Naive thymus-derived CD4-positive, alpha-beta T cell (primary cell): ENCODE data around the gene NTM. TPM values are rescaled to one million over a fixed set of nuclear protein-coding genes. Genes with fewer than 3 reads are reported as not detected.

Source experiments
- ATAC-seq: fragments of 150-1000 bp; cut with Tn5 transposase; 2 replicates; pipeline ENCODE4 v1.10.0; 2021; ENCODE audit warnings: mild to moderate bottlenecking, moderate library complexity
- CTCF ChIA-PET: fragments of 350-600 bp; sonication (Branson Sonifier 250); formaldehyde crosslinking; loops from one replicate; lab custom pipeline; 2021; ENCODE audit warnings: antibody characterized with exemption; lab: Charles Lee
- POLR2A ChIA-PET: fragments of 350-600 bp; sonication (Branson Sonifier 250); formaldehyde crosslinking; loops from one replicate; lab custom pipeline; 2021; ENCODE audit warnings: antibody characterized with exemption, inconsistent platforms; lab: Charles Lee
- DNase-seq, 9 donors: peaks; one replicate each; pipeline versions ENCODE4 v3.0.0 to v3.0.0-alpha.2; 2020 to 2022; ENCODE audit warnings: mixed read lengths in 1 of 9
- H3K27ac ChIP-seq: one replicate; pipeline ENCODE4 v1.7.0; 2013; ENCODE audit warnings: mild to moderate bottlenecking, low read depth, low read length, moderate library complexity
- H3K27me3 ChIP-seq, 2 donors: one replicate each; pipeline ENCODE4 v1.7.0; 2013; ENCODE audit warnings: low read length in 2 of 2, mild to moderate bottlenecking in 2 of 2, moderate library complexity in 2 of 2; ENCODE audit not compliant: control insufficient read depth in 2 of 2, insufficient read depth in 2 of 2
- H3K36me3 ChIP-seq, 3 experiments: 1 replicate in 2 of 3; 2 replicates in 1 of 3; pipeline ENCODE4 v1.7.0; 2013; ENCODE audit warnings: low read length in 3 of 3, mild to moderate bottlenecking in 3 of 3, moderate library complexity in 1 of 3; ENCODE audit not compliant: insufficient read depth in 3 of 3, control insufficient read depth in 2 of 3
- H3K4me1 ChIP-seq, 2 donors: one replicate each; pipeline ENCODE4 v1.7.0; 2013; ENCODE audit warnings: low read length in 2 of 2, mild to moderate bottlenecking in 2 of 2, moderate library complexity in 1 of 2; ENCODE audit not compliant: control insufficient read depth in 2 of 2, insufficient read depth in 2 of 2
- H3K4me3 ChIP-seq: 2 replicates; pipeline ENCODE4 v1.7.0; 2013; ENCODE audit warnings: mild to moderate bottlenecking, low read length
- H3K9me3 ChIP-seq, 3 experiments: 1 replicate in 2 of 3; 2 replicates in 1 of 3; pipeline ENCODE4 v1.7.0; 2013; ENCODE audit warnings: low read length in 3 of 3; ENCODE audit not compliant: control insufficient read depth in 2 of 3
- H3K27ac Mint-ChIP-seq, 9 donors: one replicate each; pipeline ENCODE4 v1.8.0; 2020 to 2022; ENCODE audit warnings: mixed read lengths in 9 of 9, mild to moderate bottlenecking in 8 of 9, moderate library complexity in 5 of 9, inconsistent platforms in 2 of 9
- H3K27me3 Mint-ChIP-seq, 5 donors: one replicate each; pipeline ENCODE4 v1.8.0; 2021 to 2022; ENCODE audit warnings: mixed read lengths in 5 of 5, mild to moderate bottlenecking in 1 of 5
- H3K36me3 Mint-ChIP-seq, 5 donors: one replicate each; pipeline ENCODE4 v1.8.0; 2020 to 2022; ENCODE audit warnings: mixed read lengths in 5 of 5, mild to moderate bottlenecking in 3 of 5, inconsistent platforms in 1 of 5
- H3K4me1 Mint-ChIP-seq, 7 donors: one replicate each; pipeline ENCODE4 v1.8.0; 2020 to 2022; ENCODE audit warnings: mixed read lengths in 7 of 7, mild to moderate bottlenecking in 3 of 7, inconsistent platforms in 1 of 7
- H3K4me3 Mint-ChIP-seq, 10 donors: one replicate each; pipeline ENCODE4 v1.8.0; 2020 to 2022; ENCODE audit warnings: mild to moderate bottlenecking in 10 of 10, mixed read lengths in 10 of 10, moderate library complexity in 6 of 10, inconsistent platforms in 2 of 10
- H3K9me3 Mint-ChIP-seq, 11 donors: one replicate each; pipeline ENCODE4 v1.8.0; 2020 to 2022; ENCODE audit warnings: mixed read lengths in 11 of 11, mild to moderate bottlenecking in 4 of 11, inconsistent platforms in 1 of 11, moderate library complexity in 1 of 11
- intact Hi-C, 2 donors: fragments of 100-400 bp; cut with micrococcal nuclease; formaldehyde crosslinking; loops; one replicate each; pipeline ENCODE4 v1.15.1; 2023
- polyA plus RNA-seq, 2 donors: library from polyadenylated mRNA; unstranded; fragments of 300-500 nt; fragmentation: Illumina TruSeq; gene quantifications; one replicate each; pipeline ENCODE4 v1.2.3, GENCODE V29; 2021
- total RNA-seq, 6 experiments: library from RNA in 5 of 6; stranded (reverse) in 5 of 6; gene quantifications; 1 replicate in 5 of 6; 2 replicates in 1 of 6; pipeline ENCODE4 v1.2.3 and lab custom pipeline; 2021 to 2026

The NTM gene
- total and polyA plus RNA-seq, 7 experiments from 2014 or later, result not detected

- Histone ChIP-seq H3K4me3 (no peak overlapping the region), H3K27ac (no peak overlapping the region), H3K27me3 (no peaks in the 10 kb centered on the region), H3K4me1 (no peaks in the 10 kb centered on the region), H3K9me3 (no peaks in the 10 kb centered on the region), H3K36me3 (no peaks in the 10 kb centered on the region)
- ATAC-seq, result no peak
- ChIA-PET CTCF (no interaction called here), POLR2A (no interaction called here)
- Mint-ChIP-seq H3K9me3 (peaks cover 0 to 20% (median 7%) of the 10 kb centered on the region in 11 donors), H3K27ac (no peak overlapping the region), H3K4me3 (no peak overlapping the region), H3K36me3 (no peaks in the 10 kb centered on the region), H3K4me1 (no peaks in the 10 kb centered on the region), H3K27me3 (no peaks in the 10 kb centered on the region)
- DNase-seq, result no peak
- intact Hi-C loops, result no loop called here
These were observed 858.4 kb downstream of the NTM start for GRCh38 chr11:132228746-132229325.

GRCh38 chr11:132231656-132232347, 861.4 kb downstream of the NTM start:
- no peak for ATAC-seq
- POLR2A ChIA-PET, result no interaction called here
- DNase-seq, result no peak
- no peak overlapping the region for H3K27ac Mint-ChIP-seq
- Histone ChIP-seq H3K9me3 (peaks cover 0 to 4% (median 0%) of the 10 kb centered on the region in 3 experiments), H3K27me3 (no peaks in the 10 kb centered on the region), H3K4me3 (no peak overlapping the region), H3K27ac (no peak overlapping the region), H3K36me3 (no peaks in the 10 kb centered on the region), H3K4me1 (no peaks in the 10 kb centered on the region)
- no peaks in the 10 kb centered on the region for H3K4me1 Mint-ChIP-seq
- peaks cover 0 to 18% (median 7%) of the 10 kb centered on the region in 11 donors for H3K9me3 Mint-ChIP-seq
- no peak overlapping the region for H3K4me3 Mint-ChIP-seq
- intact Hi-C loops, result no loop called here
- CTCF ChIA-PET, result no interaction called here
- no peaks in the 10 kb centered on the region for H3K36me3 Mint-ChIP-seq
- no peaks in the 10 kb centered on the region for H3K27me3 Mint-ChIP-seq

- H3K27me3 Mint-ChIP-seq, result no peaks in the 10 kb centered on the region
- POLR2A ChIA-PET, result no interaction called here
- H3K9me3 ChIP-seq, result peaks cover 0 to 4% (median 0%) of the 10 kb centered on the region in 3 experiments
- no peak for ATAC-seq
- CTCF ChIA-PET, result no interaction called here
- H3K27me3 ChIP-seq, result no peaks in the 10 kb centered on the region
- H3K27ac ChIP-seq, result no peak overlapping the region
- no peak for DNase-seq
- H3K36me3 Mint-ChIP-seq, result no peaks in the 10 kb centered on the region
- no peaks in the 10 kb centered on the region for H3K4me1 Mint-ChIP-seq
- no peaks in the 10 kb centered on the region for H3K36me3 ChIP-seq
- no peak overlapping the region for H3K4me3 ChIP-seq
- H3K4me1 ChIP-seq, result no peaks in the 10 kb centered on the region
- H3K4me3 Mint-ChIP-seq, result no peak overlapping the region
- H3K9me3 Mint-ChIP-seq, result peaks cover 0 to 14% (median 3%) of the 10 kb centered on the region in 11 donors
- no peak overlapping the region for H3K27ac Mint-ChIP-seq
- intact Hi-C loops, result no loop called here
These were observed 864.5 kb downstream of the NTM start for GRCh38 chr11:132234878-132235277.

- Mint-ChIP-seq H3K27me3 (no peaks in the 10 kb centered on the region), H3K4me3 (no peak overlapping the region), H3K27ac (no peak overlapping the region), H3K36me3 (no peaks in the 10 kb centered on the region), H3K9me3 (peaks cover 0 to 10% (median 3%) of the 10 kb centered on the region in 11 donors), H3K4me1 (no peaks in the 10 kb centered on the region)
- POLR2A ChIA-PET, result no interaction called here
- DNase-seq (no peak), ATAC-seq (no peak)
- intact Hi-C loops, result no loop called here
- Histone ChIP-seq H3K27me3 (no peaks in the 10 kb centered on the region), H3K36me3 (no peaks in the 10 kb centered on the region), H3K27ac (no peak overlapping the region), H3K4me3 (no peak overlapping the region), H3K4me1 (no peaks in the 10 kb centered on the region), H3K9me3 (peaks cover 0 to 4% (median 0%) of the 10 kb centered on the region in 3 experiments)
- CTCF ChIA-PET, result no interaction called here
These were observed 867.4 kb downstream of the NTM start for GRCh38 chr11:132237781-132238180.

- H3K4me1 ChIP-seq, result no peaks in the 10 kb centered on the region
- peaks cover 0 to 4% (median 0%) of the 10 kb centered on the region in 3 experiments for H3K9me3 ChIP-seq
- ATAC-seq (no peak), DNase-seq (no peak)
- no peaks in the 10 kb centered on the region for H3K27me3 Mint-ChIP-seq
- H3K4me3 Mint-ChIP-seq, result no peak overlapping the region
- intact Hi-C loops, result no loop called here
- no peaks in the 10 kb centered on the region for H3K27me3 ChIP-seq
- CTCF ChIA-PET, result no interaction called here
- H3K4me3 ChIP-seq, result no peak overlapping the region
- no peaks in the 10 kb centered on the region for H3K36me3 ChIP-seq
- no peak overlapping the region for H3K27ac Mint-ChIP-seq
- no peaks in the 10 kb centered on the region for H3K36me3 Mint-ChIP-seq
- POLR2A ChIA-PET, result no interaction called here
- no peak overlapping the region for H3K27ac ChIP-seq
- no peaks in the 10 kb centered on the region for H3K4me1 Mint-ChIP-seq
- H3K9me3 Mint-ChIP-seq, result peaks cover 0 to 11% (median 3%) of the 10 kb centered on the region in 11 donors
These were observed 868.0 kb downstream of the NTM start for GRCh38 chr11:132238331-132238866.

GRCh38 chr11:132240374-132240773, 870.0 kb downstream of the NTM start:
- H3K9me3 Mint-ChIP-seq, result peaks cover 0 to 8% (median 3%) of the 10 kb centered on the region in 11 donors
- no peak for ATAC-seq
- H3K27me3 ChIP-seq, result no peaks in the 10 kb centered on the region
- H3K27me3 Mint-ChIP-seq, result no peaks in the 10 kb centered on the region
- H3K4me3 ChIP-seq, result no peak overlapping the region
- no peaks in the 10 kb centered on the region for H3K36me3 ChIP-seq
- H3K4me1 ChIP-seq, result no peaks in the 10 kb centered on the region
- DNase-seq, result no peak
- no peaks in the 10 kb centered on the region for H3K4me1 Mint-ChIP-seq
- no peaks in the 10 kb centered on the region for H3K36me3 Mint-ChIP-seq
- ChIA-PET CTCF (no interaction called here), POLR2A (no interaction called here)
- H3K27ac Mint-ChIP-seq, result no peak overlapping the region
- intact Hi-C loops, result loop anchor here in 1 of 2 donors (10.0 kb wide), 1 partner anchor 56 kb away; no protein-coding TSS in a partner anchor
- no peak overlapping the region for H3K27ac ChIP-seq
- H3K4me3 Mint-ChIP-seq, result no peak overlapping the region
- H3K9me3 ChIP-seq, result no peaks in the 10 kb centered on the region
